ENCODE results near the gene FCER1G.

The FCER1G gene

DNA sequence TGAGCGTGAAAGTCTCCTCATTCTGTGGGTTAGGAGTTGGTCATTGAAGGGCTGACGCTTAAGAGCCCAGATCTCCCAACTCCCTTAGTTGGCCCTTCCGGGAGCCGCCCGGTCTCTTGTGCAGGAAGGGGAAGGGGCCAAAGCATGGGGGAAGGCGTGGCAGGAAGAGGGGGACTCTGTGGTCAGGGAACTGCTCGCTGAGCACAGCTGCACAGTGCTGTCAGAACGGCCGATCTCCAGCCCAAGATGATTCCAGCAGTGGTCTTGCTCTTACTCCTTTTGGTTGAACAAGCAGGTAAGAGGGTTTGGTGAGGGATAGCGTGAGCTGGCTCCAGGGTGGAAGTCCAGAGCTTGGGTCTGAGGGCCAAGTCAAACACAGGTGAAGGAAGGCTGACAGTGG is at the start of gene FCER1G:
Gene FCER1G, plus strand, starts transcription at position 220 of the 400 bp plus-strand sequence. Its CDS starts 27 bp downstream, at position 247.
- no peak for DNase-seq

DNA sequence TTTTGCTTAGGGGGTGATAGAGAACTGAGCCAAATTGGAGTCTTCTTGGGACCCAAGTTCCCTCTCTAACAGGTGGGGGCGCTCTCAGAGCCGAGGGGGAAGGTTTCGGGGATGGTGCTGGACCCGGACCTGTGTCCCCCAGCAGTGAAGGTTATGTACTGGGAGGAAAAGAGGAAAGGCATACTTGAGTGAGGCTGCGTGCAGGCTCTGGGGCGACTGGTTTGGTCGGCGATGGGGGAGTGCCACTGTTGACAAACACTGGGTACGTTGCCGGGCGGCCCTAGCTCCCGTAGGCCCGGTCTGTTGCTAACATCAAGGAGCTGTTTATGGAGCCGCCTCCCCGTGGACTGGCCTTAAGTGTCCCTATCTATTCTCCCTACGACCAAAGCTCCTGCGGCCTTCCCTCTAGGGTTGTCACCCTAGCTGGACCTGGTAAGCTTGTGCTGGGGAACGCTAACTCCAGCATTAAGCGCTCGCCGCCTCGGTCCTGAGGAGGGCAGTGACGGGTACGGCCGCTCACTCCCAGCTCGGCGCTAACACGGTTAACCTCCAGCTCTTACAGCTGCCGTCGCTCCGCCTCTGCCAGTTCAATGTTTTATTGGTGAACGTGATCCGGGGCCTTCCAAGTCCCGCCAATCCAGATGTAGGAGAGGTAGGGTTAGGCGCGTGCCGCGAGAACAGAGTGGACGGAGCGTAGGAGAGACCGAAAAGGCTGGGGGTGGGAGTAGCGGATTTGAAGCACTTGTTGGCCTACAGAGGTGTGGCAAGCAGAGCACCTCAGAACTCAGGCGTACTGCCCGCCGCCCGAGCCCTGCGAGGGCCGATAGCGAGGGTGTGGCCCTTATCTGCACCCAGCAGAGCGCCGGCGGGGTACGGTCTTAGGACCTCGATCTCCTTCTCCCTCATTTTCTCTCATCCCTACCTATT is 49.1 kb upstream of the FCER1G start, which contains the start of gene PPOX:
Gene PPOX, plus strand, starts transcription at position 685 of the 927 bp plus-strand sequence. CDS start 422 bp downstream, outside the sequence.
- peak; percentile 94 for DNase-seq

DNA sequence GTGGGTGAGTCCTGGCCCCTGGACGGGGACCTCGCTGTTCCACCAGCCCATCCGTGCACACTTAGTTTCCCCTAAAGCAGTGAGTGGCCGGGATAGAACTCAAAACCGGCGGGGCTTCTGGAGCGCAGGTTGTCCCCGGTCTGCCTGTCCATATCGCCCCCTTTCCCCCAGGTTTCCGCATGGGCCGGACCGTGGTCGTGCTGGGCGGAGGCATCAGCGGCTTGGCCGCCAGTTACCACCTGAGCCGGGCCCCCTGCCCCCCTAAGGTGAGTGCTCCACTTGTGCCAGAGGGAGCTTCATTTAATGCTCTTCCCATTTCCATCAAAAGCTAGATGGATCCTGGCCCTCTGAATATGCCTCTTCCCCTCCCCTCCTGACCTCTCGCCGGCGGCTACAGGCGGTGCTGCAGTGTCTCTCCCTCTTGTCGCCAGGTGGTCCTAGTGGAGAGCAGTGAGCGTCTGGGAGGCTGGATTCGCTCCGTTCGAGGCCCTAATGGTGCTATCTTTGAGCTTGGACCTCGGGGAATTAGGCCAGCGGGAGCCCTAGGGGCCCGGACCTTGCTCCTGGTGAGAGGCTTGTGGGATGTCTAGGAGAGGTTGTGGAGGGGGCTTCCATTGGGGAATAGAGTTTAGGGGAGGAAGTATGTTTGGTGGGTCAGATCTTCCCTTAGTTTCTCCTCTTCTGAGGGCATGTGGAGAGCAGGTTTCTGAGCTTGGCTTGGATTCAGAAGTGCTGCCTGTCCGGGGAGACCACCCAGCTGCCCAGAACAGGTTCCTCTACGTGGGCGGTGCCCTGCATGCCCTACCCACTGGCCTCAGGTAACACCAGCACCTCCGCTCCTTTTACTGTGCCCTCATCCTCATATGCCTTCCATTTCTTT is 48.2 kb upstream of the FCER1G start:
- no peak for DNase-seq

DNA sequence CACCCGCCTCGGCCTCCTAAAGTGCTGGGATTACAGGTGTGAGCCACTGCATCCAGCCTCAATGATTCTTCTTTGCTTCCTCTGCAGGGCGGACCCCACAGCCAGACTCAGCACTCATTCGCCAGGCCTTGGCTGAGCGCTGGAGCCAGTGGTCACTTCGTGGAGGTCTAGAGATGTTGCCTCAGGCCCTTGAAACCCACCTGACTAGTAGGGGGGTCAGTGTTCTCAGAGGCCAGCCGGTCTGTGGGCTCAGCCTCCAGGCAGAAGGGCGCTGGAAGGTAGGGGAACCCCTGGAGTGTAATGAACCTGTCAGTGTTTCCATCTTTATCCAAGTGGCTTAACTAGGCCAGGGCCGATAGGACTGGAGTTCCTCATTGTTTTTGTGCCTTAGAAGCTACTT is 46.2 kb upstream of the FCER1G start:
- DNase-seq = no peak

DNA sequence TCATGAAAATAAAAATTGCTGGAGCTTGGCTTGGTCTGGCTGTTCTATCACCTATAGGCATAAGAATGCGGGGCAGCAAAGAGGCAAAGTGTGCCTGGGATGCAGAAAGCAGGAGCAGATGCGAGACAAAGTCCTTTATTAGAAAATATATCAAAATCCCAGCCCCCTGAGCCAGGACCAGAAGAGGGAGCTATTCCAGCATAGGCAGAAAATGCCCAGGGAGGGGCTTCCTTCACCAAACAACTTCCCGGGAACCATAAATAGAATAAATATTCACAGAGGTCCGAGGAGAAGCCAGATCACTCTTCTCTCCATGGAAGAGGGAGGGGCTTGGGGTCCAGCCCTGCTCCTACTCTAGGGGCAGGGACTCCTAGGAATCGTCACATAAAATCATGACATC is 43.9 kb upstream of the FCER1G start:
- no peak for DNase-seq

DNA sequence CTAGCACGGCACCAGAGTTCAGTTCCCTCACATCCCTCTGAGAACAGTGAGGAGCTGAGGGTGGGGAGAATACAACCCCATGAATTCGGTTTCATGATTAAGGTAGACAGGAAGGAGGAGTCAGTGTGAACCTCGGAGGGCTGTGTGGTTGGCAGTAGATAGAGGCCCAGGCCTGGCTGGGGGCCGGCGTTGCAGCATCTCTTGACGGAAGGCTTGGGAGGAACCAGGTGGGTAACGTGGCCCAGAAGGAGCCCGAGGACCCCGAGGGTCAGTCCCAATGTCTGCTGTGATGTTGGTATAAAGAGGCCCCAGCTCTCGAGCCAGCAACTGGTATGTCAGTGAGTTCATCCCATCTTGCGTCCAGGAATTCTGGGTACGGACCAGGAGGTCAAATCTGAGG is 43.4 kb upstream of the FCER1G start:
- DNase-seq = no peak

DNA sequence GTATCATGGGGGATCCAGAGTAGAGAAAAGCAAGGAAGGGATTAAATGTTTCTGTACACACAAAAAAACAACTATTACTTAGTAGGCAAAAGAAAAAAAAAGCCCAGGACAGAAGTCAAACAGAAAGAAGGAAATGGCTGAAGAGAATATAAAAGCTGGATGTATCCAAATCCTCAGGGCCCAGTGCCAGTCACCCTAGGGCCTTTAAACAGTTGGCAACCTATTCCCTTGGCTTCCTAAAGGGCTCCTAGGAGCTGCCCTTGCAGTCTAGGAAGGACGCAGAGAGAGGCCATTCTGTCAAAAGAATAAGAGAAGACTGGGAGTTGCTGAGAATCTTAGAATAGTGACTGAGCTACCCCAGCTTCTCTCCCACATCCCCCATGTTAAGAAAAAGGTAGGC is 42.7 kb upstream of the FCER1G start:
- DNase-seq = no peak

DNA sequence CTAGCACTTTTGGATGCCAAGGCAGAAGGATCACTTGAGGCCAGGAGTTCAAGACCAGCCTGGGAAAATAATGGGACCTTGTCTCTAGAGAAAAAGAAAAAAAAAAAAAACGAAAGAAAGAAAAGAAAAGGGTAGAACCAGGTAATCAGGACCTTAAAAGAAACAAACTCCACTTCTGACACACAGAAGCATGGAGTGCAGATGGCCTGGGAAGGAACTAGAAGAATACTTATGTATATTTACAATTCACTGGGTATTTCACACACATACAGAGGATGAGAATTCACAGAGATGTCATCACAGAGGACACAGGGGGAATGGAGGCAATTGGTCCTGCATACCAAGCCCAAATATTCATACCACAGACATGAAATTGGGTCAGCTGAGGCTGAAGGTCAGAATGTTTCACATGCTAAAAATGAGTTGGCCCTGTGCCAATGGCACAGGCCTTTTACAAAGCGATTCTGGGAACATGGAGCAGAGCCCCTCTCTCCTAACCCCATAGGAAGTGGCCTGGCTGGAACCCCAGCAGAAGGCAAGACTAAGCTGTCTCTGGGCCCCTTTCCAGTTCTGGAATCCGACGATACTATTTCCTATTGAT is 42.2 kb upstream of the FCER1G start:
- no peak for DNase-seq

DNA sequence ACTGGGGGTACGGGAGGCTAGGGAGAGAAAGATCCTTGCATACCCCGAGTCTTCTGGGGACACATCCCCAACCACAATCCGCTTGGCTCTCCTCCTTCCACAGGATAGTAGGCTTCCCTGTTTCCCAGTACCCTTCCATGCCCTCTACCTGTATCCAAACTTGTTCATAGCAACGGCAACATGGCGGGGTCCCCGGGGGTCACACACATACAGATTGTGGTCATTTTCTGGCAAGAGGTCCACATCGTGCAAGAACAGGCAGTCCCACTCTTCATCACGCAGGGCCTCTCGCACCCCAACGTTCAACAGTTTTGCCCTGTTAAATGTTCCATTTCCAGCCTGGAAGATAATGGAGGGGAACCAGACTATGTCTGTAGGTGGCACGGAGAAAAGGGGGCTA is 41.4 kb upstream of the FCER1G start:
- DNase-seq = no peak

DNA sequence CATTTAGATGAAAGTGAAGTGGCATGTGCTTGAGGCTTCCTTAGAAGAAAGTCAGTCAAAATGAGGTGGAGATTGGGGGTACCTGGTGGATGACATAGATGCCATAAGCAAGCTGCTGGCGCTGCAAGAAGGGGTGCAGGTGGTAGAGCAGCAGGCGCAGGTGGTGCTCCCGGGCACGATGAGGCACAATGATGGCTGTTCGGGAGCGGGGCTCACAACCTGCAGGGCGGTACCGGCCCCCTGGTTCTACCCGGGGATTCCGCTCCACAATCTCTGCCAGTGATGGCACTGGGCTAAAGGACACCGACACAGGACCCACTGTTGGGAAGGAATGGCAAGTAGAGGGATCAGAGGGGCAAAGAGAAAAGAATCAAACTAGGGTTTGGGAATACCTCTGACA is 40.2 kb upstream of the FCER1G start:
- no peak for DNase-seq

DNA sequence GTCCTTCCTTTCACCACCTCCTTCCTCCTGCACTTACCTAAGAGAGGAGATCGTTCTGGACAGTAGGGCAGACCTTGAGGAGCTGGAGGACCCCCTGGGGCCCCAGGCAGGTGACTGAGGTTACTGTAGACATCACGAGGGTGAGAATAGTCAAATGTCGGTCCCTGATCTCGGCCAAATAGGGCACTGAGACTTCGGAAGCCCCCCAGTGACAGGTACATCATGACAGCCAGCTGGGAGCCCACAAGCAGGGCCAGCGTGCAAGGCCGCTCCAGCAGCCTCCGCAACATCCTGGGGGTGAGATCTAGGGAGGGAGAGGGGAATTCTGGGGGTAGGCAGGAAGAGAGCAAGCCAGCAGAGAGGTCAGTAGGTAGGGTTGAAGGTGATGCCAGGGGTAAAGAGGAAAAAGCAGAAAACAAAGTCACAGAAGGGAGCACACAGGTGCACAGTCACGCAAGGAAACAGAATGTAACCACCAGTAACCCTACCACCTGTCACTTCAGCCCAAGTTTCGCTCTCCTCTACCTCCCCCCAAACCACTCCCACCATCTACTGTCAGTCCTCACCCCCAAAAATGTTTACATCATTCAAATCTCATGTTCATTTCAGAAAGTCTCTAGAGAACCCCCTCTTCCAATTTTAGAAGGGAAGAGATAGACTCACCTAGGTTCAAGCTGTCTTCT is 39.2 kb upstream of the FCER1G start:
- no peak for DNase-seq

DNA sequence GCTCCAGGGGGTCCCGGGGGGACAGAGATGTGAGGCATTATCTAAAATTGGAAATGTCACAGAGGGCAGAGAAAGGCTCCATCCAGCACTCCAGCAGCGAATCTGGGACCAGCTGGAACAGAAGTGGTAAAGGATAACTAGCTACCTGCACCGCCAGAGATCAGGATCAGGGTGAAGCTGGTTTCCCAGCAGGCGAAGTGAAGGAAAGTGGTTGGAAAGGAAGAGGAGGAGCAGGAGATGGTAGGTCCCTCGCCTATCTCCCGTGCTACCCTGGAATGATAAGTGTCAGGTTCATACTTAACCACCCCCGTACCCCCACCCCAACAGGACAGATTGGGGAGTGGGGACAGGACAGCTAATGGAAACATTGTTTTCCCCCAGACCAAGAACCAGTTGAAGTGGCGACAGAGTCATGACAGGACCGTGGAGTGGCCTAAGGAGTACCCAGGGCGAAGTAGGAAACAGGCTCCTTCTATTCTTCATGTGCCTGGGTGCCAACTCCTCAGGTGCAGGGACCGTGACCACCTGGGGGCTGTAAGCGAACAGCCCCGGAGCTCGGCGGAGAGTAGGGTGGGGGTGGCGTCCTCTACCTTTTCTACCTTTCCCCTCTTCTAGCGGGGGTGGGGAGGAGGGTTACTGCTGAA is 38.5 kb upstream of the FCER1G start:
- DNase-seq = no peak

DNA sequence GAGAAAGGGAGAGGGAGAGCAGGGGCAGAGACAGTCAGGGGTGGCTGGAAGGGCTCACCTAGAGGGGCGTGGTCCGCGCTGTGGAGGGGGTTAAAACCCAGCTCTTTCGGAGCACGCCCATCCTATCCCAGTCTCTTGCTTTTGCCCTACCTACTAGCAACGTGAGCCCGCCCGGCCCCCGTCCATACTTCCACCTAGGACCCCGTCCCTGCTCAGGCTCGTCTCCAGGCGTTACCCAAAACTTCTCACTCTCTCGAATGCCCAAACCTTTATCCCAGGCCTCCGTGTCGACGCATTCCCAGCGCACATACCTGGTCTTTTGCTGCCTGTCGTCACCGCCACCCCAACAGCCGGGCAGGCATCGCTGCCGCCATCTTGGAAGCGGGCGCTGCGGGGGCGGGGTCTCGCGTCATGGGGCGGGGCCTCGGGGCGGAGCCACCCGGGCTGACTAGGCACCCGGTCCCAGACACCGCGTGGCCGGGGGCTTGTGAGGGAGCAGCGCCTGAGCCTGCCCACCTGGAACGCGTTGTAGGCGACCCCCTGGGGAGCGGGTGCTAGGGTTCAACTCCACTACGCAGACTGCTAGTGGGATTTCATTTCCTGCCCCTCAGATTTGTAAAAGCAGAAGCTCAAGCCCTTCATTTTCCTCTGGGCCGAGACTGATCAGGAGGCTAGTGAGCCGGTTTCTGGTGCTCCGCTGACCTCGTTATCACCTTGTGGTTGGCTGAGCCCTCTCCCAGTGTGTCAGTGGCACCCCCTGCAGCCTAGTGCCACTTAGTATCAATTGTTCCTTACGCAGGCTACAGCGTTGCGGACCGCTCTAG is 37.8 kb upstream of the FCER1G start, which contains the start of gene B4GALT3:
Gene B4GALT3, minus strand, starts transcription at position 396 of the 824 bp plus-strand sequence. CDS start 1,447 bp downstream, outside the sequence.
- peak; percentile 69 for DNase-seq

DNA sequence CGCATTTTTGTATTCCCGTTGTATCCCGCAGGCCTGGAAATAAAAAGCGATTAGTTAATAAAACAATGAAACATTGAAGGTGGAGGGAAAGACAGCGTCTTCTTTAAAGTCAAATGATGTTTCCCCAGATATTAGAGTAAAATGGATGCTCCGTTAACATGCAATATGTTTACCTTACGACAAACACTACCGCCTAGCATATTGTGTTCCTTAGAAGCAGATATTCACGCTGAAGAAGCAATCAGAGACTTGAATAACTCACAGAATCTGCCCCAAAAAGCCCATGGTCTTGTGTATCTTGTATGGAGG is 37.2 kb upstream of the FCER1G start:
- DNase-seq = no peak

DNA sequence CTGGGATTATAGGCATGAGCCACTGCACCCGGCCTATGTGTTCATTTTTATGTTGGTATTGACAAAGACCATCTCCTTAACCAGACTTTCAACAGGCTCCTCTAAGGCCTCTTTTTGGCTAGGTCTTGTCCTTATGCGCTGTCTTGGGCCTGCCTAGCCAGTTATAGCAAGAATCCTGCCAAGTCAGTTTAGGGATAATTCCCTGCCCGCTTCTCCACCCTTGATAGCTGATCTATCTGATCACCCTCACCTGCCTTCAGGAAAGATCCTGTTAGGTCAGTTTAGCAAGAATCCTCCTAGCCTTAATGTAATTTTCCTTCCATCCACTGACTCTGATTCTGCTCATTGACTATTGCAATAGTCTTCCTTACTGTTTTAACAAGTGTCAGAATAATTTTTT is 35.4 kb upstream of the FCER1G start:
- DNase-seq = no peak

DNA sequence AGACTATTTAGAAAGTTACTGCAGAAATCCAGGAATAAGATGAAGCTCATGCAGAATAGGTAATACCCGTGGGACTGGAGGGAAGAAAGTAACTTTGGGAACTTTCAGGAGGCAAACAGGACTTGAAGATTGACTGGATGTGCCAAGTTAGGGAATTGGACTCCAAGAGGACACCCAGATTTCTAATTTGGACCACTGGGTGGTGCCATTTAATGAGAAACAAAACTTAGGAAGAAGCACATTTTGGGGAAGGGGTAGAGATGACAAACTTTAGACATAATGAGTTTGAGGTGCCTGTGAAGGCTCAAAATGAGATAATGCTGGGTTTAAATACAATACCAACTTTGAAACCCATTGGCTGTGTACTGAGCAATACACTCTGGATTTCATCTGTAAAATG is 34.5 kb upstream of the FCER1G start:
- no peak for DNase-seq

DNA sequence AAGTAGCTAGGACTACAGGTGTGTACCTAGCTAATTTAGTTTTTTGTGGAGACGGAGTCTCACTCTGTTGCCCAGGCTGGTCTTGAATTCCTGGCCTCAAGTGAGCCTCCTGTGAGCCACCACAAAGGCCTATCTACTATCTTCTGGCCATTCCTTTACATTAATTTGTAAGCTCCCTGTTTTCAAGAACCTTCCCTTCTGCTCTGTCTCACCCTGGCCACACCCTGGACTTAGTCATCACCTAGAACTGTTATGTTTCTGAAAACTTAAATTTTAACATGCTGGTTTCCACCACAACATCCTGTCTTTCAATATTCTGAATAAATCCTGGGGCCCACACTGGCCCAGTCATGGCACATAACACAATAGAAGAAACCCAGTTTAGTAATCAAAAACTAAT is 32.9 kb upstream of the FCER1G start:
- no peak for DNase-seq

DNA sequence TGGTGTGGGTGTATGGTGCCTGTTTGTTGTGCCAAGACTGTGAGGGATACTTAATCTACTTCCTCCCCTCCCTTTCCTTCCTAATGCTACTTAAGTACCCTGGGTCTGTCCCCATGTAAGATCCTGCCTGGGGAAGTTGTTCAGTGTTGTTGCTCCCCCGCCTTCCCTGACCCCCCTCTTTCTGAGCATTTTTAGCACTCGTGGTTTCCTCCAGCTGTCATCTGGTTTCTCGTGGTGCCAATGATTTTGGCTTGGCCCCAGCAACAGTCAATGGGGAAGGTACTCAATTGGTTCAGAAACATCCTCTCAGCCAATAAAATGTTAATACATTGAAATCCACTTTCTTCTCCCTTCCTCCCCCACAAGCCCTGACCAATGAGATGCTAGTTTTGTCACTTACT is 29.8 kb upstream of the FCER1G start:
- DNase-seq = no peak

DNA sequence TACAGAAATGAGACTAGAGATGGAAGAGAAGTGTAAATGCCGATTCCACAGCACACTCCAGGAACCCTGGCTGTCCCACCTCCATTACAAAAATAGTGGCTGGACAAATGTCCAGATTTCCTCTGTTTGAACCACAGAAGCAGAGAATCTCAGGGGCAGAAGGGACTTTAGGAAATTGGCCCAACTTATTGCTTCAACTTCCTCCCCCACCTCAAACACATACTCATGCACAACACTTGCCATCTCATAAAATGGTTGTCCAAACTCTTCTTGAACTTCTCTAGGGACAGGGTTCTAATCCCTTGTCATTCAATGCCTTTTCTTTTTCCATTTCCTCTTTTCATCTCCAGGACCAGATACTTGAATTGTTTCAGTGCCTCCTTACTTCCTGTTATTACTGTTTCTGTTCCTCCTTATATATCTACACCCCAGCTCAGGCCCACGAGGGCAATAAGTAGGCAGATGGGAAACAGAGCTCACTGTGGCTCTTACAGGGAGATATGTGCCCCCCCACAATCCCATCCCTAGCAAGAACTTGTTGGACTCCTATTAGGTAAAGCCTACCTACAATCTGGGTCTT is 29.3 kb upstream of the FCER1G start:
- no peak for DNase-seq

DNA sequence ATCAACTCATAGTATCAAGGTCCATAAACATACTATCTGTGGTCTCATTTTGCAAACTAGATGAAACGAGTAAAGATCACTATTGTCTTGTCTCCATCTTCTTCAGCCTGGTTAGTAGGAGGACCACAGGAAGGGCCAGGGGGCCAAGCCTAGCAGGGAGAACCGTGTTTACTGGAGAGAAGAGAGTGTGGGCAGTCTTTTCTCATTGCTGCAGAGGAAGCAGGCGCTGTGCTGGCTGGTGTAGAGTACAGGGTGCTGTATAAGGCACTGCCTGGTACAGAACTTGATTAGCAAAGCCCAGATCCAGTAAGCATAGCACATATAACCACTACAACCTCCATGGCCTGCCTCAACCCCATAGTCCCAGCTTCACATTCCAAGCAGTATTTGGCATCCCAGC is 27.8 kb upstream of the FCER1G start:
- no peak for DNase-seq

DNA sequence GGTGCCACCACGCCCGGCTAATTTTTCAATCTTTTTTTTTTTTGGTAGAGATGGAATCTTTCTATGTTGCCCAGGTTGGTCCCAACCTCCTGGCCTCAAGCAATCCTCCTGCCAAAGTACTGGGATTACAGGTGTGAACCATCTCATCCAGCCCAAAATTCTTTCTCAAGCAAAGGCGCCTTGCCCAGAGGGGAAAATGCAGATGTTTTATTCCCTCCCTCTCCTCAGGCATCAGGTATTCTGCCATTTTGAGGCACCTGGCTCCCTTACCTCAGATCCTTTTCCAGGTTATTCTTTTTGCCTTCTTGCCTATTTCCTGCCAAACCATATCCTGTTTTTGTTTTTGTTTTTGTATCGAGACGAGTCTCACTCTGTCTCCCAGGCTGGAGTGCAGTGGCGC is 26.7 kb upstream of the FCER1G start:
- DNase-seq = no peak
